Smooth muscle cell (in vitro differentiated cells): ENCODE results near the gene KCNV2. TPM values are rescaled to one million over a fixed set of nuclear protein-coding genes. Genes with fewer than 3 reads are reported as not detected.

Source experiments
- DNase-seq: peaks from one replicate; lab custom pipeline; 2025; ENCODE audit not compliant: unreplicated experiment; lab: John Stamatoyannopoulos, UW
- H2AFZ ChIP-seq: fragments of 200-600 bp; sonication (generic); 2 replicates; pipeline ENCODE4 v1.6.0; 2016; ENCODE audit warnings: antibody characterized with exemption, low read depth, mild to moderate bottlenecking
- H3F3A ChIP-seq: fragments of 200-600 bp; sonication (generic); 2 replicates; pipeline ENCODE4 v1.6.0; 2017; ENCODE audit warnings: antibody characterized with exemption, low read depth
- H3K27ac ChIP-seq: fragments of 200-600 bp; sonication (generic); 2 replicates; pipeline ENCODE4 v1.5.1; 2016; ENCODE audit warnings: low read depth, mild to moderate bottlenecking
- H3K27me3 ChIP-seq: fragments of 200-600 bp; sonication (generic); 2 replicates; pipeline ENCODE4 v1.6.1; 2016; ENCODE audit warnings: low read depth, mild to moderate bottlenecking
- H3K36me3 ChIP-seq: fragments of 200-600 bp; sonication (generic); 2 replicates; pipeline ENCODE4 v1.5.1; 2016; ENCODE audit warnings: low read depth
- H3K4me1 ChIP-seq: fragments of 200-600 bp; sonication (generic); 2 replicates; pipeline ENCODE4 v1.5.1; 2016; ENCODE audit warnings: low read depth
- H3K4me2 ChIP-seq: fragments of 200-600 bp; sonication (generic); 2 replicates; pipeline ENCODE4 v1.6.0; 2016; ENCODE audit warnings: mild to moderate bottlenecking
- H3K4me3 ChIP-seq: fragments of 200-600 bp; sonication (generic); 2 replicates; pipeline ENCODE4 v1.5.1; 2016; ENCODE audit warnings: mild to moderate bottlenecking
- H3K79me2 ChIP-seq: fragments of 200-600 bp; sonication (generic); 2 replicates; pipeline ENCODE4 v1.6.0; 2016; ENCODE audit warnings: low read depth, mild to moderate bottlenecking
- H3K9ac ChIP-seq: fragments of 200-600 bp; sonication (generic); 2 replicates; pipeline ENCODE4 v1.6.0; 2016; ENCODE audit warnings: low read depth
- H3K9me3 ChIP-seq: fragments of 200-600 bp; sonication (generic); replicated peaks from 2 replicates; pipeline ENCODE4 v1.5.1; 2016; ENCODE audit warnings: low read depth
- H4K20me1 ChIP-seq: fragments of 200-600 bp; sonication (generic); 2 replicates; pipeline ENCODE4 v1.6.0; 2016; ENCODE audit warnings: low read depth
- CTCF ChIP-seq: fragments of 200-600 bp; sonication (generic); IDR thresholded peaks from 2 replicates; pipeline ENCODE4 v1.5.1; 2017; ENCODE audit warnings: borderline replicate concordance, mild to moderate bottlenecking, antibody characterized with exemption; ENCODE audit not compliant: insufficient read depth, poor library complexity, severe bottlenecking
- WGBS: methylation state at CpG from one replicate; pipeline ENCODE4 v1.1.7; 2016; ENCODE audit warnings: low lambda C conversion rate; 5-methylcytosine and 5-hydroxymethylcytosine counted together
- polyA plus RNA-seq: library from polyadenylated mRNA; unstranded; fragments of >200 nt; fragmentation: Nextera tagmentation; extraction: Ambion mirVana; gene quantifications from 2 replicates; pipeline ENCODE4 v1.2.1, GENCODE V29; 2016
- total RNA-seq: library from RNA; depleted of rRNA; stranded (reverse); fragments of >200 nt; gene quantifications from 2 replicates; pipeline ENCODE4 v1.2.3, GENCODE V29; 2014

The KCNV2 gene
- total RNA-seq (not detected in 2 replicates), polyA plus RNA-seq (not detected in 2 replicates)

DNA sequence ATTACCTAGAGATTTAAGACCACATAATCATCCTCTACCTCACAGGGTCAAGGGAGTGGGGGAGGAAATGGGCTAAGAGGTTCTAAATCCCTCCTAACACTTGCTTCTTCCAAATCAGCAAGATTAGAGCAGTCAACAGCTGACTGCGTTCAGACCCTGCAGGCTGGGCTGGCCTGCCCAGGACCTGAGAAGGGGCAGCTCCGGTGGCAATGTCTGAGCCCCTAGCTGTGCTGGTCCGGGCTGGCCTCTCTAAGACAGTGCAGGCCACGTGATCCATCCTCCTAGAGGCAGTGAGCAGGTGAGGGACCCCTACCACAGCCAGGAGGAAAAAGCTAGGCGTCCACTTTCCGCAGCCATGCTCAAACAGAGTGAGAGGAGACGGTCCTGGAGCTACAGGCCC lies at the start of gene KCNV2:
Gene KCNV2, plus strand, starts transcription at position 126 of the 400 bp plus-strand sequence. Its CDS starts 230 bp downstream, at position 356.
- no peaks in the 10 kb centered on the region for H3K27me3 ChIP-seq
- H3K4me1 ChIP-seq = no peaks in the 10 kb centered on the region
- DNase-seq = no peak
- WGBS = 84% methylated on average over 7 of the region's 7 CpGs
- H4K20me1 ChIP-seq = no peaks in the 10 kb centered on the region
- no peaks in the 10 kb centered on the region for H3K9me3 ChIP-seq
- H3K9ac ChIP-seq = no peak within 1 kb of the TSS
- no peaks in the 10 kb centered on the region for H3K36me3 ChIP-seq
- H3K27ac ChIP-seq = no peak within 1 kb of the TSS
- H3F3A ChIP-seq = no peaks in the 10 kb centered on the region
- no peak within 1 kb of the TSS for H3K4me3 ChIP-seq
- no peaks in the 10 kb centered on the region for H3K79me2 ChIP-seq
- no peak for TF ChIP-seq CTCF
- no peak within 1 kb of the TSS for H2AFZ ChIP-seq
- no peak within 1 kb of the TSS for H3K4me2 ChIP-seq

GRCh38 chr9:2673161-2673560 lies 44.1 kb upstream of the KCNV2 start:
- H3K4me2 ChIP-seq = no peak overlapping the region
- H3K4me1 ChIP-seq = no peaks in the 10 kb centered on the region
- no peak overlapping the region for H3K4me3 ChIP-seq
- no peak for DNase-seq
- H3K9ac ChIP-seq = no peak overlapping the region
- no peak overlapping the region for H2AFZ ChIP-seq
- no peaks in the 10 kb centered on the region for H4K20me1 ChIP-seq
- no peak for TF ChIP-seq CTCF
- no peaks in the 10 kb centered on the region for H3K79me2 ChIP-seq
- no peak overlapping the region for H3K27ac ChIP-seq
- WGBS = 97% methylated on average over 3 of the region's 3 CpGs
- H3K36me3 ChIP-seq = no peaks in the 10 kb centered on the region
- no peaks in the 10 kb centered on the region for H3K27me3 ChIP-seq
- no peaks in the 10 kb centered on the region for H3F3A ChIP-seq
- no peaks in the 10 kb centered on the region for H3K9me3 ChIP-seq

GRCh38 chr9:2674141-2674824 lies 43.0 kb upstream of the KCNV2 start:
- Histone ChIP-seq H2AFZ (peak overlapping the region; percentile 73), H3K9ac (no peak overlapping the region), H3K36me3 (no peaks in the 10 kb centered on the region), H3K4me2 (peak overlapping the region; percentile 67), H3K9me3 (no peaks in the 10 kb centered on the region), H3K27me3 (no peaks in the 10 kb centered on the region), H3K4me3 (no peak overlapping the region), H3K4me1 (no peaks in the 10 kb centered on the region), H4K20me1 (no peaks in the 10 kb centered on the region), H3K27ac (no peak overlapping the region), H3F3A (no peaks in the 10 kb centered on the region), H3K79me2 (no peaks in the 10 kb centered on the region)
- no peak for TF ChIP-seq CTCF
- WGBS = 58% methylated on average over 9 of the region's 9 CpGs
- no peak for DNase-seq

GRCh38 chr9:2675834-2676233 lies 41.5 kb upstream of the KCNV2 start:
- H2AFZ ChIP-seq = no peak overlapping the region
- no peaks in the 10 kb centered on the region for H3F3A ChIP-seq
- no peaks in the 10 kb centered on the region for H3K4me1 ChIP-seq

More at GRCh38 chr9:2675834-2676233, 41.5 kb upstream of the KCNV2 start:
- H3K9me3 ChIP-seq = no peaks in the 10 kb centered on the region
- 95% methylated on average over 1 of the region's 1 CpG for WGBS
- no peak overlapping the region for H3K4me3 ChIP-seq
- no peaks in the 10 kb centered on the region for H3K36me3 ChIP-seq
- no peak overlapping the region for H3K4me2 ChIP-seq
- DNase-seq = no peak
- H3K79me2 ChIP-seq = no peaks in the 10 kb centered on the region
- H3K9ac ChIP-seq = no peak overlapping the region
- no peaks in the 10 kb centered on the region for H4K20me1 ChIP-seq
- no peak overlapping the region for H3K27ac ChIP-seq
- no peaks in the 10 kb centered on the region for H3K27me3 ChIP-seq
- no peak for TF ChIP-seq CTCF
